HFFc6 (cell line): Measurements from ENCODE around the gene NMRK1. TPM values are rescaled to one million over a fixed set of nuclear protein-coding genes. Genes with fewer than 3 reads are reported as not detected.

Source experiments
- DNase-seq: peaks from one replicate; pipeline ENCODE4 v3.0.0-alpha.2; 2018
- H3K27ac Mint-ChIP-seq: 2 replicates; pipeline ENCODE4 v1.8.0; 2020; ENCODE audit warnings: mild to moderate bottlenecking, mixed read lengths
- H3K27me3 Mint-ChIP-seq: 2 replicates; pipeline ENCODE4 v1.8.0; 2021; ENCODE audit warnings: mild to moderate bottlenecking, moderate library complexity, mixed read lengths; ENCODE audit not compliant: insufficient read depth
- H3K36me3 Mint-ChIP-seq: 2 replicates; pipeline ENCODE4 v1.8.0; 2021; ENCODE audit warnings: low read depth, mixed read lengths
- H3K4me1 Mint-ChIP-seq: 2 replicates; pipeline ENCODE4 v1.8.0; 2020; ENCODE audit warnings: low read depth, mixed read lengths
- H3K4me3 Mint-ChIP-seq: 2 replicates; pipeline ENCODE4 v1.8.0; 2020; ENCODE audit warnings: mild to moderate bottlenecking, moderate library complexity, mixed read lengths
- H3K9me3 Mint-ChIP-seq: 2 replicates; pipeline ENCODE4 v1.8.0; 2020; ENCODE audit warnings: mild to moderate bottlenecking, mixed read lengths
- CTCF ChIP-seq: fragments of 200-600 bp; sonication (generic); IDR thresholded peaks from 2 replicates; pipeline ENCODE4 v1.5.0; 2021; ENCODE audit warnings: antibody characterized with exemption, mild to moderate bottlenecking
- total RNA-seq, 6 experiments: library from RNA; stranded (reverse); fragmentation: NEBNext Ultra II Directional; extraction: Animal tissue kit (Norgen Biotek cat#: 25700); gene quantifications; 2 replicates in 1 of 6; 3 replicates in 5 of 6; pipeline ENCODE4 v1.2.3, GENCODE V29; 2021

Gene NMRK1
- total RNA-seq, 6 experiments from 2014 or later: 16.7 to 23.2 (median 18.7) TPM

- Mint-ChIP-seq H3K4me3 (no peak overlapping the region), H3K9me3 (no peaks in the 10 kb centered on the region), H3K27me3 (no peaks in the 10 kb centered on the region; the same call in 1 of the 2 replicates), H3K27ac (no peak overlapping the region; the same call in 1 of the 2 replicates), H3K36me3 (peaks cover 25% of the 10 kb centered on the region), H3K4me1 (no peaks in the 10 kb centered on the region)
- DNase-seq: peak; percentile 12
- no peak for TF ChIP-seq CTCF
These were observed 42.8 kb upstream of the NMRK1 start for GRCh38 chr9:75130621-75131230.

GRCh38 chr9:75130172-75130571, 42.2 kb upstream of the NMRK1 start:
- no peaks in the 10 kb centered on the region; the same call in 1 of the 2 replicates for H3K27me3 Mint-ChIP-seq
- H3K4me3 Mint-ChIP-seq: no peak overlapping the region
- H3K27ac Mint-ChIP-seq: no peak overlapping the region
- DNase-seq: no peak
- H3K36me3 Mint-ChIP-seq: peaks cover 19% of the 10 kb centered on the region
- no peaks in the 10 kb centered on the region for H3K4me1 Mint-ChIP-seq
- no peaks in the 10 kb centered on the region for H3K9me3 Mint-ChIP-seq
- no peak for TF ChIP-seq CTCF

GRCh38 chr9:75128535-75128934, 40.6 kb upstream of the NMRK1 start:
- H3K36me3 Mint-ChIP-seq: peaks cover 10% of the 10 kb centered on the region
- peaks cover 10% of the 10 kb centered on the region for H3K4me1 Mint-ChIP-seq
- H3K9me3 Mint-ChIP-seq: no peaks in the 10 kb centered on the region
- no peak overlapping the region for H3K4me3 Mint-ChIP-seq
- no peak for TF ChIP-seq CTCF
- no peak for DNase-seq
- H3K27ac Mint-ChIP-seq: no peak overlapping the region
- H3K27me3 Mint-ChIP-seq: no peaks in the 10 kb centered on the region

GRCh38 chr9:75123696-75124095, 35.7 kb upstream of the NMRK1 start:
- Mint-ChIP-seq H3K27me3 (no peaks in the 10 kb centered on the region; the same call in 1 of the 2 replicates), H3K27ac (no peak overlapping the region), H3K36me3 (peaks cover 13% of the 10 kb centered on the region), H3K9me3 (no peaks in the 10 kb centered on the region), H3K4me3 (no peak overlapping the region), H3K4me1 (peaks cover 10% of the 10 kb centered on the region)
- TF ChIP-seq CTCF: no peak
- no peak for DNase-seq

GRCh38 chr9:75121914-75122558, 34.1 kb upstream of the NMRK1 start:
- no peak for DNase-seq
- H3K27me3 Mint-ChIP-seq: no peaks in the 10 kb centered on the region; the same call in none of the 2 replicates
- H3K9me3 Mint-ChIP-seq: no peaks in the 10 kb centered on the region
- no peak overlapping the region for H3K27ac Mint-ChIP-seq
- H3K4me1 Mint-ChIP-seq: peaks cover 10% of the 10 kb centered on the region
- TF ChIP-seq CTCF: no peak
- H3K4me3 Mint-ChIP-seq: no peak overlapping the region
- H3K36me3 Mint-ChIP-seq: peaks cover 25% of the 10 kb centered on the region
